NCI-H69 (cell line): ENCODE measurements around the gene SKOR2.
A peak's percentile ranks its signal among the peaks of the same experiment; 100 is the strongest.

Experiments used
- DNase-seq: peaks from one replicate; lab custom pipeline; 2025; lab: John Stamatoyannopoulos, UW

The SKOR2 gene

GRCh38 chr18:47254341-47254939 is 3.0 kb upstream of the SKOR2 start:
- no peak for DNase-seq

GRCh38 chr18:47253101-47253654 is 1.7 kb upstream of the SKOR2 start:
- no peak for DNase-seq

GRCh38 chr18:47250391-47251046 is 941 bp downstream of the SKOR2 start:
- peak; percentile 78 for DNase-seq

- DNase-seq, result no peak
Measured at GRCh38 chr18:47249314-47249981, 2.0 kb downstream of the SKOR2 start.

GRCh38 chr18:47248604-47249313 is 2.7 kb downstream of the SKOR2 start:
- DNase-seq, result no peak

- no peak for DNase-seq
Measured at GRCh38 chr18:47248115-47248603, 3.3 kb downstream of the SKOR2 start.

GRCh38 chr18:47247416-47248114 is 3.9 kb downstream of the SKOR2 start:
- no peak for DNase-seq

- DNase-seq, result no peak
Measured at GRCh38 chr18:47247036-47247415, 4.4 kb downstream of the SKOR2 start.

- DNase-seq, result no peak
Measured at GRCh38 chr18:47246027-47246971, 5.2 kb downstream of the SKOR2 start.

- peak; percentile 96 for DNase-seq
Measured at GRCh38 chr18:47244086-47244485, 7.4 kb downstream of the SKOR2 start.

- DNase-seq, result peak; percentile 33
Measured at GRCh38 chr18:47235096-47235495, 16.4 kb downstream of the SKOR2 start.

GRCh38 chr18:47226660-47227059 is 24.8 kb downstream of the SKOR2 start:
- no peak for DNase-seq

- DNase-seq, result peak; percentile 90
Measured at GRCh38 chr18:47215554-47216138, 35.8 kb downstream of the SKOR2 start.

GRCh38 chr18:47209171-47209570 is 42.3 kb downstream of the SKOR2 start:
- DNase-seq, result no peak

GRCh38 chr18:47206945-47207637 is 44.4 kb downstream of the SKOR2 start:
- no peak for DNase-seq

GRCh38 chr18:47204908-47205522 is 46.4 kb downstream of the SKOR2 start:
- DNase-seq, result peak; percentile 66

- DNase-seq, result no peak
Measured at GRCh38 chr18:47203626-47204464, 47.6 kb downstream of the SKOR2 start.

- peak; percentile 25 for DNase-seq
Measured at GRCh38 chr18:47195961-47196360, 55.5 kb downstream of the SKOR2 start.
